K562 (cell line): Measurements from ENCODE around the gene AHI1. TPM values are rescaled to one million over a fixed set of nuclear protein-coding genes. Genes with fewer than 3 reads are reported as not detected.
A peak's percentile ranks its signal among the peaks of the same experiment; 100 is the strongest.

Experiments
- ESRRA ChIP-seq: fragments of 450-650 bp; IDR thresholded peaks from 2 replicates; pipeline ENCODE4 v1.6.1; 2014; ENCODE audit warnings: low read depth, mild to moderate bottlenecking, moderate library complexity, borderline replicate concordance
- ETS2 ChIP-seq: IDR thresholded peaks from 2 replicates; pipeline ENCODE4 v1.6.1; 2016; ENCODE audit warnings: borderline replicate concordance, missing genetic modification characterization, mild to moderate bottlenecking, moderate library complexity, missing compliant biosample characterization; ENCODE audit not compliant: poor library complexity, severe bottlenecking
- EWSR1 ChIP-seq: fragments of 450-650 bp; IDR thresholded peaks from 2 replicates; pipeline ENCODE4 v1.6.1; 2018; ENCODE audit warnings: borderline replicate concordance, mild to moderate bottlenecking, low read depth, moderate library complexity; ENCODE audit not compliant: partially characterized antibody
- EZH2 ChIP-seq: IDR thresholded peaks from 2 replicates; pipeline ENCODE4 v1.6.1; 2012; ENCODE audit warnings: low read depth, mild to moderate bottlenecking, inconsistent platforms, low read length, borderline replicate concordance
- GABPB1 ChIP-seq: sonication (generic); formaldehyde crosslinking; IDR thresholded peaks from 2 replicates; pipeline ENCODE4 v1.8.0; 2022; ENCODE audit warnings: mild to moderate bottlenecking, missing genetic modification reagents
- HES1 ChIP-seq: fragments of 450-650 bp; IDR thresholded peaks from 2 replicates; pipeline ENCODE4 v1.6.1; 2016; ENCODE audit warnings: low read depth, mild to moderate bottlenecking, moderate library complexity
- LCOR ChIP-seq: sonication (generic); formaldehyde crosslinking; IDR thresholded peaks from 2 replicates; pipeline ENCODE4 v1.8.0; 2022; ENCODE audit warnings: mild to moderate bottlenecking, missing genetic modification reagents
- LEF1 ChIP-seq: fragments of 450-650 bp; IDR thresholded peaks from 2 replicates; pipeline ENCODE4 v1.6.1; 2016; ENCODE audit warnings: mild to moderate bottlenecking
- MAFF ChIP-seq: IDR thresholded peaks from 2 replicates; pipeline ENCODE4 v1.6.1; 2012; ENCODE audit warnings: low read length, improper control_type of control experiment
- MAZ ChIP-seq, 2 experiments: fragments of 450-650 bp in 1 of 2; sonication (generic) in 1 of 2; formaldehyde crosslinking; IDR thresholded peaks in 1 of 2; conservative IDR thresholded peaks in 1 of 2; 2 replicates each; pipeline versions ENCODE4 v1.4.0 to v1.5.0; 2020; ENCODE audit warnings: mild to moderate bottlenecking in 1 of 2, missing genetic modification reagents in 1 of 2
- MECOM ChIP-seq: fragments of 250-450 bp; sonication (Bioruptor Pico); IDR thresholded peaks from 2 replicates; pipeline ENCODE4 v1.8.0; 2022; ENCODE audit warnings: inconsistent platforms
- NFE2L1 ChIP-seq: fragments of 450-650 bp; IDR thresholded peaks from 2 replicates; pipeline ENCODE4 v1.6.1; 2016; ENCODE audit warnings: missing genetic modification characterization, low read depth, mild to moderate bottlenecking, missing compliant biosample characterization, moderate library complexity, borderline replicate concordance
- PHF21A ChIP-seq: fragments of 450-650 bp; IDR thresholded peaks from 2 replicates; pipeline ENCODE4 v1.6.1; 2017; ENCODE audit warnings: low read depth, borderline replicate concordance
- RBM22 ChIP-seq: fragments of 200-400 bp; formaldehyde crosslinking; IDR thresholded peaks from 2 replicates; pipeline ENCODE4 v1.6.1; 2018; ENCODE audit warnings: low read length, low read depth; ENCODE audit not compliant: poor library complexity, severe bottlenecking
- RCOR1 ChIP-seq, 2 experiments: IDR thresholded peaks; 2 replicates each; pipeline ENCODE4 v1.6.1; 2012; ENCODE audit warnings: low read depth in 2 of 2, low read length in 2 of 2, borderline replicate concordance in 1 of 2, improper control_type of control experiment in 1 of 2
- SIN3B ChIP-seq: fragments of 450-650 bp; IDR thresholded peaks from 2 replicates; pipeline ENCODE4 v1.6.1; 2017; ENCODE audit warnings: low read depth, mild to moderate bottlenecking, moderate library complexity
- SMAD3 ChIP-seq: fragments of 450-650 bp; formaldehyde crosslinking; conservative IDR thresholded peaks from 2 replicates; pipeline ENCODE4 v1.4.0; 2020; ENCODE audit warnings: mild to moderate bottlenecking
- SMARCB1 ChIP-seq: IDR thresholded peaks from 2 replicates; pipeline ENCODE4 v1.6.1; 2011; ENCODE audit warnings: improper control_type of control experiment, low read depth; ENCODE audit not compliant: insufficient read length
- SMC3 ChIP-seq: conservative IDR thresholded peaks from 2 replicates; pipeline ENCODE4 v1.6.1; 2011; ENCODE audit warnings: low read depth, low read length, improper control_type of control experiment; ENCODE audit not compliant: insufficient read depth
- SNIP1 ChIP-seq: fragments of 450-650 bp; IDR thresholded peaks from 2 replicates; pipeline ENCODE4 v1.7.1; 2017; ENCODE audit warnings: low read depth, mild to moderate bottlenecking
- SOX6 ChIP-seq: fragments of 450-650 bp; IDR thresholded peaks from 2 replicates; pipeline ENCODE4 v1.6.1; 2014; ENCODE audit warnings: mild to moderate bottlenecking
- SP2 ChIP-seq: IDR thresholded peaks from 2 replicates; pipeline ENCODE4 v1.6.1; 2011; ENCODE audit warnings: mild to moderate bottlenecking, low read depth, low read length, moderate library complexity; ENCODE audit not compliant: poor library complexity, severe bottlenecking; ENCODE audit errors: extremely low read depth
- THRAP3 ChIP-seq: fragments of 450-650 bp; IDR thresholded peaks from 2 replicates; pipeline ENCODE4 v1.6.1; 2016; ENCODE audit warnings: mild to moderate bottlenecking, inconsistent platforms, borderline replicate concordance
- ZFPM2 ChIP-seq: fragments of 250-450 bp; sonication (Bioruptor Pico); IDR thresholded peaks from 2 replicates; pipeline ENCODE4 v1.5.1; 2022; ENCODE audit warnings: mild to moderate bottlenecking
- ZNF124 ChIP-seq: sonication (generic); formaldehyde crosslinking; IDR thresholded peaks from 2 replicates; pipeline ENCODE4 v1.8.1; 2022; ENCODE audit warnings: missing genetic modification reagents
- ZNF133 ChIP-seq: fragments of 250-450 bp; sonication (Bioruptor Pico); IDR thresholded peaks from 2 replicates; pipeline ENCODE4 v1.4.0; 2020; ENCODE audit warnings: mild to moderate bottlenecking
- ZNF347 ChIP-seq: fragments of 450-650 bp; formaldehyde crosslinking; IDR thresholded peaks from 2 replicates; pipeline ENCODE4 v1.4.0; 2020; ENCODE audit warnings: low read depth, mild to moderate bottlenecking, moderate library complexity
- polyA plus RNA-seq, 8 experiments: library from polyadenylated mRNA; depleted of rRNA in 4 of 8; stranded (reverse) in 5 of 8; unstranded in 3 of 8; fragments of >200 nt; fragmentation: Nextera tagmentation in 2 of 8; fragmentation: Illumina TruSeq in 1 of 8; extraction: Ambion mirVana in 2 of 8; extraction: Trizol in 1 of 8; gene quantifications; 2 replicates each; pipeline versions ENCODE4 v1.2.1 to v1.2.3, GENCODE V29; 2011 to 2014; ENCODE audit warnings: inconsistent platforms in 1 of 8, missing spikeins in 1 of 8
- total RNA-seq, 7 experiments: library from RNA; depleted of rRNA in 6 of 7; stranded (reverse); fragments of >200 nt in 6 of 7; fragmentation: Illumina TruSeq in 2 of 7; extraction: Trizol in 2 of 7; gene quantifications; 2 replicates each; pipeline versions ENCODE4 v1.2.1 to v1.2.3, GENCODE V29; 2011 to 2021; ENCODE audit warnings: low replicate concordance in 1 of 7
- TF ChIP-seq, protein P1 (sequence below): sonication (generic); formaldehyde crosslinking; IDR thresholded peaks from 2 replicates; pipeline ENCODE4 v1.8.0; 2022; ENCODE audit warnings: missing genetic modification reagents, mild to moderate bottlenecking, borderline replicate concordance

The AHI1 gene
- total and polyA plus RNA-seq, 9 of the 15 experiments (the other 6 are each of a cell fraction or from before 2014, with no cell fraction given) = 24.7 to 54.9 (median 32.2) TPM

DNA sequence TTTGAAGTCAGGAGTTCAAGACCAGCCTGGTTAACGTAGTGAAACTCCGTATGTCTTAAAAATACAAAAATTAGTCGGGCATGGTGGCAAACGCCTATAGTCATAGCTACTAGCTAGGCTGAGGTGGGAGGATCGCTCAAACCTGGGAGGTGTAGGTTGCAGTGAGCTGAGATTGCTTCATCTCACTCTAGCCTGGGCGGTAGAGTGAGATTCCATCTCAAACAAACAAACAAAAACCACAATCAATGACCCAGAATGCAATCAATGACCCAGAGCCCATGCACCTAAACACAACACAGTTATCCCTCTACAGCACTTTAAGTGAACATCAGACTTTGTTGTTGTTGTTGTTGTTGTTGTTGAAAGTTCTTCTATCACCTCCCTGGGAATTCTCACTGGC, 238.6 kb downstream of the AHI1 start (continued):
- TF ChIP-seq, protein P1, sequence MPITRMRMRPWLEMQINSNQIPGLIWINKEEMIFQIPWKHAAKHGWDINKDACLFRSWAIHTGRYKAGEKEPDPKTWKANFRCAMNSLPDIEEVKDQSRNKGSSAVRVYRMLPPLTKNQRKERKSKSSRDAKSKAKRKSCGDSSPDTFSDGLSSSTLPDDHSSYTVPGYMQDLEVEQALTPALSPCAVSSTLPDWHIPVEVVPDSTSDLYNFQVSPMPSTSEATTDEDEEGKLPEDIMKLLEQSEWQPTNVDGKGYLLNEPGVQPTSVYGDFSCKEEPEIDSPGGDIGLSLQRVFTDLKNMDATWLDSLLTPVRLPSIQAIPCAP = no peak
- TF ChIP-seq GABPB1 (CRISPR knock-in tag) (no peak), SMARCB1 (no peak), SIN3B (no peak), SMAD3 (no peak), THRAP3 (no peak), SP2 (no peak), ZNF347 (CRISPR knock-in tag) (no peak), RBM22 (no peak), MECOM (CRISPR knock-in tag) (no peak), SOX6 (peak; percentile 63; the same call in 1 of the 2 replicates), ETS2 (tag) (no peak), ZNF124 (no peak), LEF1 (no peak), EWSR1 (no peak), RCOR1 (IDR thresholded peaks at IDR 0.05; ENCODE audit: borderline replicate concordance in 1 of 2, low read depth in 2 of 2, low read length in 2 of 2) (peak in 1 of 2 experiments; percentile 93; a peak in 2 of 4 replicates), LCOR (CRISPR knock-in tag) (no peak), MAZ (CRISPR knock-in tag; conservative IDR thresholded peaks at IDR 0.05 in 1 of 2, IDR thresholded peaks at IDR 0.05 in 1 of 2) (no peak), PHF21A (no peak), HES1 (peak; percentile 60; the same call in 1 of the 2 replicates), ZFPM2 (CRISPR knock-in tag) (no peak), MAFF (no peak), ZNF133 (no peak), ESRRA (peak; percentile 55; the same call in 1 of the 2 replicates), NFE2L1 (tag) (no peak), SNIP1 (no peak), EZH2 (no peak), SMC3 (no peak)
